Measurements from ENCODE around the gene TMOD3.

Gene TMOD3

GRCh38 chr15:51883271-51883837 lies 53.9 kb downstream of the TMOD3 start (continued):
- TF ChIP-seq KLF7 (tag by site-specific recombination; IDR thresholded peaks at IDR 0.05; ENCODE audit: borderline replicate concordance): no peak
- TF ChIP-seq GLI2 (tag by site-specific recombination; IDR thresholded peaks at IDR 0.05; ENCODE audit: borderline replicate concordance, low read depth): no peak
- no peak for TF ChIP-seq ZNF571 (tag by site-specific recombination; IDR thresholded peaks at IDR 0.05)
- no peak for TF ChIP-seq SETDB1 (IDR thresholded peaks at IDR 0.05; ENCODE audit: insufficient read length, low read length)
- no peak for TF ChIP-seq KLF9 (tag by site-specific recombination; IDR thresholded peaks at IDR 0.05; ENCODE audit: low read depth)
- no peak for TF ChIP-seq ZNF211 (tag by site-specific recombination; IDR thresholded peaks at IDR 0.05; ENCODE audit: low read depth)
- TF ChIP-seq TRIM28 (IDR thresholded peaks at IDR 0.05; ENCODE audit: borderline replicate concordance, low read length): no peak
- no peak for TF ChIP-seq SP2 (tag by site-specific recombination; IDR thresholded peaks at IDR 0.05)
- no peak for TF ChIP-seq ZNF23 (tag by site-specific recombination; IDR thresholded peaks at IDR 0.05; ENCODE audit: borderline replicate concordance)
- TF ChIP-seq ZNF354C (tag by site-specific recombination; IDR thresholded peaks at IDR 0.05; ENCODE audit: borderline replicate concordance, low read depth): no peak

- H3K4me1 ChIP-seq (ENCODE audit: control insufficient read depth, insufficient read depth, low read length): peaks cover 4% of the 10 kb centered on the region; the same call in 1 of the 2 replicates
- H3K36me3 ChIP-seq (ENCODE audit: control insufficient read depth in 2 of 2, insufficient read depth in 1 of 2, low read length in 2 of 2): no peaks in the 10 kb centered on the region
- H3K9me3 ChIP-seq (ENCODE audit: control insufficient read depth, insufficient read depth, low read depth, low read length): no peaks in the 10 kb centered on the region
- TF ChIP-seq ZNF501 (tag by site-specific recombination; IDR thresholded peaks at IDR 0.05): no peak
- no peak for TF ChIP-seq ZNF121 (tag by site-specific recombination; IDR thresholded peaks at IDR 0.05)
- no peak for TF ChIP-seq KLF16 (tag by site-specific recombination; IDR thresholded peaks at IDR 0.05)
- TF ChIP-seq ZNF626 (tag by site-specific recombination; IDR thresholded peaks at IDR 0.05): no peak
- TF ChIP-seq INSM2 (tag by site-specific recombination; IDR thresholded peaks at IDR 0.05): no peak
- TF ChIP-seq ZNF677 (tag by site-specific recombination; IDR thresholded peaks at IDR 0.05): no peak
- no peak for TF ChIP-seq ZNF114 (tag by site-specific recombination; IDR thresholded peaks at IDR 0.05)
- no peak for TF ChIP-seq ZBTB20 (tag by site-specific recombination; IDR thresholded peaks at IDR 0.05)
- no peak for TF ChIP-seq GLIS2 (tag by site-specific recombination; IDR thresholded peaks at IDR 0.05)
- TF ChIP-seq ZSCAN30 (tag by site-specific recombination; IDR thresholded peaks at IDR 0.05): no peak
- no peak for TF ChIP-seq ZNF600 (tag by site-specific recombination; IDR thresholded peaks at IDR 0.05)
- ChIA-PET POLR2A (no interaction called here), CTCF (no interaction called here)
- no peak overlapping the region for H3K27ac ChIP-seq (ENCODE audit: extremely low read depth, low read depth, low read length)
- H3K4me3 ChIP-seq (ENCODE audit: low read depth, low read length): no peak overlapping the region
Observed at GRCh38 chr15:51884041-51884440, 54.6 kb downstream of the TMOD3 start.

GRCh38 chr15:51884517-51885236 lies 55.2 kb downstream of the TMOD3 start:
- Histone ChIP-seq H3K4me3 (ENCODE audit: low read depth, low read length) (no peak overlapping the region), H3K9me3 (ENCODE audit: control insufficient read depth, insufficient read depth, low read depth, low read length) (no peaks in the 10 kb centered on the region), H3K27ac (ENCODE audit: extremely low read depth, low read depth, low read length) (no peak overlapping the region), H3K36me3 (ENCODE audit: control insufficient read depth in 2 of 2, insufficient read depth in 1 of 2, low read length in 2 of 2) (no peaks in the 10 kb centered on the region; a peak in 1 of 3 replicates), H3K4me1 (ENCODE audit: control insufficient read depth, insufficient read depth, low read length) (peaks cover under 1% of the 10 kb centered on the region; the same call in 1 of the 2 replicates)
- ChIA-PET CTCF (no interaction called here), POLR2A (no interaction called here)
- TF ChIP-seq ZBTB21 (tag by site-specific recombination; IDR thresholded peaks at IDR 0.05): no peak
- no peak for TF ChIP-seq YY2 (tag by site-specific recombination; IDR thresholded peaks at IDR 0.05)
- TF ChIP-seq ZNF777 (tag by site-specific recombination; IDR thresholded peaks at IDR 0.05; ENCODE audit: borderline replicate concordance): no peak
- no peak for TF ChIP-seq ZNF112 (tag by site-specific recombination; IDR thresholded peaks at IDR 0.05)
- no peak for TF ChIP-seq SCRT2 (tag by site-specific recombination; IDR thresholded peaks at IDR 0.05)
- TF ChIP-seq ZFP37 (tag by site-specific recombination; IDR thresholded peaks at IDR 0.05): no peak
- no peak for TF ChIP-seq ZNF704 (tag by site-specific recombination; IDR thresholded peaks at IDR 0.05)
- no peak for TF ChIP-seq HIC1 (tag by site-specific recombination; IDR thresholded peaks at IDR 0.05)

Measured in HEK293 (cell line).